Tibial nerve (tissue), 4 donors: ENCODE measurements around the gene KLK12. TPM values are rescaled to one million over a fixed set of nuclear protein-coding genes. Genes with fewer than 3 reads are reported as not detected.

ENCODE experiments used
- DNase-seq, 2 donors: peaks; one replicate each; pipeline ENCODE4 v3.0.0-alpha.2; 2019; ENCODE audit warnings: low spot score in 2 of 2
- H3K27ac ChIP-seq, 4 donors: fragments of 200-600 bp; sonication (generic) in 3 of 4; one replicate each; pipeline ENCODE4 v1.5.1; 2017 to 2019; ENCODE audit warnings: mild to moderate bottlenecking in 1 of 4
- H3K27me3 ChIP-seq, 2 donors: fragments of 200-600 bp; sonication (generic) in 1 of 2; one replicate each; pipeline versions ENCODE4 v1.5.1 to v1.6.0; 2017 to 2019
- H3K36me3 ChIP-seq, 3 donors: fragments of 200-600 bp; sonication (generic); one replicate each; pipeline ENCODE4 v1.5.1; 2018 to 2019
- H3K4me1 ChIP-seq, 4 donors: fragments of 200-600 bp; sonication (generic) in 3 of 4; one replicate each; pipeline ENCODE4 v1.5.1; 2017 to 2019
- H3K4me3 ChIP-seq, 4 donors: fragments of 200-600 bp; sonication (generic) in 3 of 4; one replicate each; pipeline ENCODE4 v1.5.1; 2017 to 2019; ENCODE audit warnings: mild to moderate bottlenecking in 1 of 4, moderate library complexity in 1 of 4
- H3K9me3 ChIP-seq, 4 donors: fragments of 200-600 bp; sonication (generic) in 3 of 4; one replicate each; pipeline ENCODE4 v1.5.1; 2017 to 2019
- CTCF ChIP-seq, 5 experiments: fragments of 200-600 bp in 3 of 5; fragments of 450-650 bp in 2 of 5; sonication (generic) in 3 of 5; IDR thresholded peaks; one replicate each; pipeline ENCODE4 v1.5.1; 2016 to 2019; ENCODE audit warnings: antibody characterized with exemption in 5 of 5, mild to moderate bottlenecking in 3 of 5, moderate library complexity in 2 of 5
- EP300 ChIP-seq, 2 donors: sonication (generic); formaldehyde crosslinking; IDR thresholded peaks; one replicate each; pipeline ENCODE4 v1.6.1; 2017; ENCODE audit warnings: antibody characterized with exemption in 2 of 2, mild to moderate bottlenecking in 1 of 2
- POLR2A ChIP-seq, 2 donors: fragments of 450-650 bp; IDR thresholded peaks; one replicate each; pipeline ENCODE4 v1.6.1; 2017; ENCODE audit warnings: antibody characterized with exemption in 2 of 2, mild to moderate bottlenecking in 2 of 2, moderate library complexity in 2 of 2
- WGBS, 2 donors: methylation state at CpG; one replicate each; pipeline ENCODE4 v1.1.5; 2018; 5-methylcytosine and 5-hydroxymethylcytosine counted together
- total RNA-seq, 4 donors: library from RNA; depleted of rRNA; stranded (reverse); fragments of >200 nt; gene quantifications; one replicate each; pipeline ENCODE4 v1.1.0, GENCODE V29; 2016

The KLK12 gene
- total RNA-seq, 4 donors from 2014 or later = not detected

- Histone ChIP-seq H3K9me3 (no peaks in the 10 kb centered on the region), H3K4me1 (no peaks in the 10 kb centered on the region), H3K27me3 (no peaks in the 10 kb centered on the region), H3K36me3 (no peaks in the 10 kb centered on the region), H3K27ac (no peak overlapping the region), H3K4me3 (no peak overlapping the region)
- 91 to 95% methylated on average over 6 of the region's 6 CpGs for WGBS, 2 donors
- TF ChIP-seq CTCF (IDR thresholded peaks at IDR 0.05) (no peak), EP300 (IDR thresholded peaks at IDR 0.05) (no peak), POLR2A (IDR thresholded peaks at IDR 0.05) (no peak)
- no peak for DNase-seq
Observed at GRCh38 chr19:51040151-51040550, 5.3 kb upstream of the KLK12 start.

GRCh38 chr19:51036519-51036918 is 1.7 kb upstream of the KLK12 start:
- Histone ChIP-seq H3K27ac (no peak overlapping the region), H3K36me3 (no peaks in the 10 kb centered on the region), H3K4me1 (no peaks in the 10 kb centered on the region), H3K9me3 (peaks cover 0 to 3% (median 0%) of the 10 kb centered on the region in 4 donors), H3K27me3 (peaks cover 0 to 4% of the 10 kb centered on the region in 2 donors), H3K4me3 (no peak overlapping the region)
- WGBS, 2 donors = 44 to 46% methylated on average over 9 of the region's 9 CpGs
- no peak for TF ChIP-seq EP300 (IDR thresholded peaks at IDR 0.05)
- no peak for TF ChIP-seq CTCF (IDR thresholded peaks at IDR 0.05)
- TF ChIP-seq POLR2A (IDR thresholded peaks at IDR 0.05) = no peak
- no peak for DNase-seq

- WGBS, 2 donors = 85 to 94% methylated on average over 18 to 27 of the region's 28 CpGs
Observed at GRCh38 chr19:51031880-51032225, 2.9 kb downstream of the KLK12 start.

GRCh38 chr19:51031220-51031879 is 3.5 kb downstream of the KLK12 start:
- no peak for DNase-seq
- WGBS, 2 donors = 81 to 82% methylated on average over 7 of the region's 7 CpGs
- Histone ChIP-seq H3K9me3 (peaks cover 0 to 3% (median 0%) of the 10 kb centered on the region in 4 donors), H3K4me3 (no peak overlapping the region), H3K27ac (no peak overlapping the region), H3K36me3 (no peaks in the 10 kb centered on the region), H3K27me3 (peaks cover 0 to 6% of the 10 kb centered on the region in 2 donors), H3K4me1 (no peaks in the 10 kb centered on the region)
- TF ChIP-seq POLR2A (IDR thresholded peaks at IDR 0.05) (no peak), EP300 (IDR thresholded peaks at IDR 0.05) (no peak), CTCF (IDR thresholded peaks at IDR 0.05) (no peak)

More at GRCh38 chr19:51031880-51032225, 2.9 kb downstream of the KLK12 start:
- DNase-seq = no peak
- Histone ChIP-seq H3K9me3 (peaks cover 0 to 3% (median 0%) of the 10 kb centered on the region in 4 donors), H3K27me3 (peaks cover 0 to 4% of the 10 kb centered on the region in 2 donors), H3K4me3 (no peak overlapping the region), H3K4me1 (no peaks in the 10 kb centered on the region), H3K27ac (no peak overlapping the region), H3K36me3 (no peaks in the 10 kb centered on the region)
- TF ChIP-seq CTCF (IDR thresholded peaks at IDR 0.05) = no peak
- no peak for TF ChIP-seq EP300 (IDR thresholded peaks at IDR 0.05)
- no peak for TF ChIP-seq POLR2A (IDR thresholded peaks at IDR 0.05)

- 80 to 83% methylated on average over 13 of the region's 13 CpGs for WGBS, 2 donors
- DNase-seq = no peak
Observed at GRCh38 chr19:51030631-51031030, 4.2 kb downstream of the KLK12 start.

More at GRCh38 chr19:51030631-51031030, 4.2 kb downstream of the KLK12 start:
- Histone ChIP-seq H3K4me3 (no peak overlapping the region), H3K4me1 (no peaks in the 10 kb centered on the region), H3K9me3 (peaks cover 0 to 3% (median 0%) of the 10 kb centered on the region in 4 donors), H3K27me3 (peaks cover 0 to 9% of the 10 kb centered on the region in 2 donors), H3K36me3 (no peaks in the 10 kb centered on the region), H3K27ac (no peak overlapping the region)
- TF ChIP-seq CTCF (IDR thresholded peaks at IDR 0.05) (no peak), POLR2A (IDR thresholded peaks at IDR 0.05) (no peak), EP300 (IDR thresholded peaks at IDR 0.05) (no peak)
